PFSK-1 (cell line): Measurements from ENCODE around the gene GALNTL6.

Source experiments
- FOXP2 ChIP-seq: optimal IDR thresholded peaks from 2 replicates; pipeline ENCODE3; 2011; ENCODE audit warnings: borderline replicate concordance, control low read depth, inconsistent platforms; ENCODE audit not compliant: insufficient read depth; ENCODE audit errors: extremely low read length, extremely low read depth
- POLR2AphosphoS5 ChIP-seq: IDR thresholded peaks from 2 replicates; pipeline ENCODE4 v1.6.1; 2012; ENCODE audit warnings: low read depth, mild to moderate bottlenecking, control low read depth, low read length, moderate library complexity
- SIN3A ChIP-seq: IDR thresholded peaks from 2 replicates; pipeline ENCODE4 v1.6.1; 2012; ENCODE audit warnings: mild to moderate bottlenecking, low read length, moderate library complexity, borderline replicate concordance; ENCODE audit not compliant: insufficient read depth
- TAF1 ChIP-seq: IDR thresholded peaks from 2 replicates; pipeline ENCODE4 v1.6.1; 2012; ENCODE audit warnings: low read length, control low read depth, borderline replicate concordance; ENCODE audit not compliant: insufficient read depth
- TF ChIP-seq, protein P1 (sequence below), 2 experiments: IDR thresholded peaks; 2 replicates each; pipeline versions ENCODE4 v1.6.1 to v1.8.0; 2011 to 2012; ENCODE audit warnings: low read depth in 2 of 2, low read length in 2 of 2, control low read depth in 1 of 2, inconsistent platforms in 1 of 2, mild to moderate bottlenecking in 1 of 2, moderate library complexity in 1 of 2; ENCODE audit not compliant: insufficient read depth in 1 of 2

DNA sequence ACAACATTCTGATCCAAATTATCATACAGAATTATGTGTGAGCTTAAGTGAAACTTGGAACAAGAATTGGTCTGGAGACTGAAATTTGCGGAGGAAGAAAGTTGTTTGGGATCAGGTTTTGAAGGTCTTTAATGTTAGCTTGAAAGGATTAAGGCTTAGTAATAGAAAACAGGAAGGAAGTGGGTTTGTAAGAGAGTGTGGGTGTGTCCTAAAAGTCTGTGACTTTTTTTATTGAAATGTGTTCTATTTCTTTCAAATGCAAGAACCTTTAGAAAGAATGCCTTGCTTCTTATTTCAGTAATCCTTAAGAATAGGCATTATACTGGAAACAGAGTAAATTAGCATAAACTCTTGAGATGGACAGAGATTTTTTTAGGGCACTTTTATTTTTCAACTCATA is 198.0 kb downstream of the GALNTL6 start:
- TF ChIP-seq, protein P1, sequence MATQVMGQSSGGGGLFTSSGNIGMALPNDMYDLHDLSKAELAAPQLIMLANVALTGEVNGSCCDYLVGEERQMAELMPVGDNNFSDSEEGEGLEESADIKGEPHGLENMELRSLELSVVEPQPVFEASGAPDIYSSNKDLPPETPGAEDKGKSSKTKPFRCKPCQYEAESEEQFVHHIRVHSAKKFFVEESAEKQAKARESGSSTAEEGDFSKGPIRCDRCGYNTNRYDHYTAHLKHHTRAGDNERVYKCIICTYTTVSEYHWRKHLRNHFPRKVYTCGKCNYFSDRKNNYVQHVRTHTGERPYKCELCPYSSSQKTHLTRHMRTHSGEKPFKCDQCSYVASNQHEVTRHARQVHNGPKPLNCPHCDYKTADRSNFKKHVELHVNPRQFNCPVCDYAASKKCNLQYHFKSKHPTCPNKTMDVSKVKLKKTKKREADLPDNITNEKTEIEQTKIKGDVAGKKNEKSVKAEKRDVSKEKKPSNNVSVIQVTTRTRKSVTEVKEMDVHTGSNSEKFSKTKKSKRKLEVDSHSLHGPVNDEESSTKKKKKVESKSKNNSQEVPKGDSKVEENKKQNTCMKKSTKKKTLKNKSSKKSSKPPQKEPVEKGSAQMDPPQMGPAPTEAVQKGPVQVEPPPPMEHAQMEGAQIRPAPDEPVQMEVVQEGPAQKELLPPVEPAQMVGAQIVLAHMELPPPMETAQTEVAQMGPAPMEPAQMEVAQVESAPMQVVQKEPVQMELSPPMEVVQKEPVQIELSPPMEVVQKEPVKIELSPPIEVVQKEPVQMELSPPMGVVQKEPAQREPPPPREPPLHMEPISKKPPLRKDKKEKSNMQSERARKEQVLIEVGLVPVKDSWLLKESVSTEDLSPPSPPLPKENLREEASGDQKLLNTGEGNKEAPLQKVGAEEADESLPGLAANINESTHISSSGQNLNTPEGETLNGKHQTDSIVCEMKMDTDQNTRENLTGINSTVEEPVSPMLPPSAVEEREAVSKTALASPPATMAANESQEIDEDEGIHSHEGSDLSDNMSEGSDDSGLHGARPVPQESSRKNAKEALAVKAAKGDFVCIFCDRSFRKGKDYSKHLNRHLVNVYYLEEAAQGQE (IDR thresholded peaks at IDR 0.05; ENCODE audit: insufficient read depth in 1 of 2, low read depth in 2 of 2, low read length in 2 of 2) = no peak
- TF ChIP-seq SIN3A = no peak
- no peak for TF ChIP-seq TAF1
- no peak for TF ChIP-seq POLR2AphosphoS5
- TF ChIP-seq FOXP2 = no peak
